Retina (tissue), 1 donor: ENCODE results near the gene ST6GALNAC6.

Experiments
- DNase-seq: peaks from one replicate; pipeline ENCODE4 v3.0.0-alpha.2; 2016

Gene ST6GALNAC6, protein sequence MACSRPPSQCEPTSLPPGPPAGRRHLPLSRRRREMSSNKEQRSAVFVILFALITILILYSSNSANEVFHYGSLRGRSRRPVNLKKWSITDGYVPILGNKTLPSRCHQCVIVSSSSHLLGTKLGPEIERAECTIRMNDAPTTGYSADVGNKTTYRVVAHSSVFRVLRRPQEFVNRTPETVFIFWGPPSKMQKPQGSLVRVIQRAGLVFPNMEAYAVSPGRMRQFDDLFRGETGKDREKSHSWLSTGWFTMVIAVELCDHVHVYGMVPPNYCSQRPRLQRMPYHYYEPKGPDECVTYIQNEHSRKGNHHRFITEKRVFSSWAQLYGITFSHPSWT

DNA sequence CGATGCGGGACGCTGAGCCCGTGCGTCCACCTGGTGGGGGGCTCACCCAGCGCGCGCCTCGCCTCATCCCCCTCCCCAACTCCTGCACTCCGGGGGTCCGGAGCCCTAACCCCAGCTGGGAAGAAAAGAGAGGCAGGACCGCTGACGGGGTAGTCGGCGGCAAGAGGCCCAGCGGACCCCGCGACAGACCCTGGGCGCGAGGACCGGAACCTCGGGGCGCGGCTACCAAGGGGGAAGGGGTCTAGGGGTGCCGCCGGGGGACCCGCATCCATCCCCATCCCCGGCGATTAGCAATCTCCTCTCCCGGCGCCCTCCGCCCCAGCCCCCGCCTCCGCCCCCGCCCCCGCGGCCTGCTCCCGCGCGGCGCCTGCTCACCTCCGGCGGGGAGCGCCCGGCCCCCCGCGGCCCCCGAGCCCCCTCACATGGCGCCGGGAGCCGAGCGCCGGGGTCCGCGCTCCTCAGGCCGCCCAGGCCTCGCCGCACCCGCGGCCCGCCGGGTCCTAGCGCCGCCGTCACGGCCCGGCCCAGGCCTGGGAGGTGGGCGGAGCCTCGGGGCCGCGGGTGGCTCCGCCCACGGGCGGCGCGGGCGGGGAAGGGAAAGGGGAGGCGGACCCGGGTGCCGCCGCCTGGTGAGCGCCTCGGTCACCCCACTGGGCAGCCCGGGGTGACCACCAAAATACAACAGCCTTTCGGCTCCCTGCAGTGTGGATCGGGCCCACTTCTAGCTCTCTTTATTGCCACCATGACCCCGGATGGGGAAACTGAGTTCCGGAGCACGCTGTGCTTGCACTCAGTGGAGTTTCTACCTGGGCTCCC lies at the start of gene ST6GALNAC6:
TSS of gene ST6GALNAC6 (minus strand) at position 476 of the 816 bp plus-strand sequence. CDS start 1,622 bp downstream, outside the sequence.
- DNase-seq: peak; percentile 68

DNA sequence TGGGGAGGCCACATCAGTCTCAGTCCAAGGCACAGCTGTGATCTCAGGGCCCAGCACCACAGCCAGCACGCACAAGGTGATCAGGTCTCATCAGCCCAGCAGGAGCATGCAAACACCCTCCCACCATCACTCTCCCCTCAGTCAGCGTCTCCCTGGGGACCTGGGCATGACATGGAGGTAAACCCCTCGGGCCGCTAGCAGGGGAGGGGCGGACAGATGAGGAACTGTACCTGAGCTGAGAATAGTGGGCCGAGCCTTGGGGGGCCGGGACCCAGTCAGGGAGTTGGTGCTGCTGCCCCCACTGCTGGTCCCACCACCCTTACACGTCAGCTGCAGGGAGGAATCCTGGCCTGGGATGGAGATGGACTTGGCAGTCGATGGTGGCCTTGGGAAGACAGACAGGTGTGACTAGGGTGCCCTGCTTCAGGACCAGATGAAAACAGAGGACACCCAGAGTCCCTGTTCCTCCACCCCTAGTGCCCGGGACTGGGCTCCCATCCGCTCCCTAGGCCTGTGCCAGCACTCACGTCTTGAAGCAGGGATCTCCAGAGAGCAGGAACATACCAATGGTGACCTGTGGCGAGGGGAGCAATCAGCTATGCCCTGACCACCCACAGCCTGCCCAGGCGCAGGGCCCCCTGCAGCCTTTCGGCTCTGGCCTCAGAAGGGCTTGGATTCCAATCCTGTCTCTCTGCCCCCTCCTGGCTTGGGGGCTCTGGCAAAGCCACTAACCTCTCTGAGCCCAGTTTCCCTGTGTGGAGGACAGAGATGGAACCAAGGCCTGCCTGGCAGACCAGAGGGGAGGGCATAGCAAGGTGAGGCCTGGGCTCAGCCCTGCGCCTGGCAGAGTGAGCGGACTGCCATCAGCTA lies 48.7 kb upstream of the ST6GALNAC6 start:
- no peak for DNase-seq

DNA sequence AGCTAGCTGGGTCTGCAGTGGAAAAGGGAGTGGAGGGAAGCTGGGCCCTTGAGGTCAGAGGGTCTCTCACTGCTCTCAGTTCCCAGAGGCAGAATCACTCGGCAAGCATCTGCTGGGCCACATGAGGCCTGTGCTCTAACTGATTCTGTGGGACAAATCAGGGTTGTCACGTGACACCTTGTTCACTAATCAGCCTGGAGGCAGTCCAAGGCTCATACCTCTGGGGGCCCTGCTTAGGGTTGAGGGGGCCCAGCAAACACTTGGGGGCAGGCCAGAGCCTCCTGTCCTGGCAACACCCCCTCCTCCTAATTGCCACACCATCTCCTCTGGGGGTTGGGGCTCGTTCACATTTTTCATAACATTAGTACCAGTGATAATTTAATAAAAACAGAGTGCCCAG lies 47.3 kb upstream of the ST6GALNAC6 start:
- no peak for DNase-seq

DNA sequence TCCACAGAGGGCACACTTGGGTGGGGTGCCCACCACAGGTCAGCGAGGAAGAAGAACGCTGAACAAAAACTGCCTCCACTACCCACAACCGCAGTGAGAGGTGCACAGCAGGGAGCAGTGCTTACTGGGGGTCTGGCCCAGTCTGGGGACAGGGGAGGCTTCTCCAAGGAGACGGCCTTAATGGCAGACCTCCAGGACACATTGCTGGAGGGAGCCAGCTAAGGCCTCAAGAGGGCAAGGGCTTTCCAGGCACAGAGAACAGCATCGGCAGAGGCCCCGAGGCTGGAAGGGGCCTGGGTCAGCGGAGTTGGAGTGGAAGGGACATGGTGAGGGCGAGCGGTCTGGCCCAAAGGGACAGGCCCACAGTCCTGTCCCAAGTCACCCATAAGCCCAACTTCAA lies 46.5 kb upstream of the ST6GALNAC6 start:
- no peak for DNase-seq

DNA sequence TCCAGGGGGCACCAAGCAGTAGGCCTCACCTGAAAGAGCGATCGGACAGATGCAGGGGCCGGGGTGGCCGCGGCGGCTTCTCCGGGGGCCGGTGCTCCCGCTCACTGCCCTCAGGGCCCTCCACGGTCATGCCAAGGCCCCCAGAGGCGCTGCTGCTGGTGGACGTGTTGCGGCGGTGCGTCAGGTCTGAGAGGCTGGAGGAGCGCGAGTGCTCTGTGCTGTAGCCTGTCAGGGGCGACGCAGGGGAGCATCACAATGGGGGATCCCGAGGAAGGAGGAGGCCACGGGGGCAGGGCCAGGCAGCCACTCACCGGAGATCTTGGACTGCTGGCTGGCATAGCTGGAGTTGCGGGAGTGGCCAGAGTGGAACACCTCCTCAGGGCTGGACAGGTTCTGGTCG lies 45.9 kb upstream of the ST6GALNAC6 start:
- DNase-seq: no peak

DNA sequence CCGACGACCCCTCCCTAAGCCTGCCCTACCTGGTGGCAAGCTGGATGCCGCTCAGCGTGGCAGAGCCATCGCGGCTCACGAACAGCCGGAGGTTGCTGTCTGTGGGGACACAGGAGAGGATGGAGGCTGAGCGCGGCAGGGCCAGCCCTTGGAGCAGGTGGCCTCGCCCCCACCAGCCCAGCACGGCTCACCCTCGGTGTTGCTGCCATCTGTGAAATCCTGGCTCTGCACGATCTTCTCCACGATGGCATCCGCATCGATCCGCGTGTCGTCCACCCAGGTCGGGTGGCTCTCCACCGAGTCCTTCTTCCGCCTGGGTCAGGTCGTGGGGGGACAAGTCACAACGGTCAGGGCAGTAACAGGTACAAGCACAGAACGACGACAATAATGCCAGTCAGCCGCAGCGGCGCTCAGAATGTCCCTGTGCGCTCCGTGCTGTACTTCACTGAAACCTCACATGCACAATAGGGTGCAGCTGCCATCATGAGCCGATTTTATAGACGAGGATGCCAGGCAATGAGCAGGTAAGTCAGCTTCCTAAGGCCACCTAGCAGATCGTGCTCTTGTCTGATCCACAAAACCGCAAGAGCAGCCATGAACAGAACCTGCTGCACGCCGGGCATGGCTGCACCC lies 45.3 kb upstream of the ST6GALNAC6 start:
- DNase-seq: no peak

DNA sequence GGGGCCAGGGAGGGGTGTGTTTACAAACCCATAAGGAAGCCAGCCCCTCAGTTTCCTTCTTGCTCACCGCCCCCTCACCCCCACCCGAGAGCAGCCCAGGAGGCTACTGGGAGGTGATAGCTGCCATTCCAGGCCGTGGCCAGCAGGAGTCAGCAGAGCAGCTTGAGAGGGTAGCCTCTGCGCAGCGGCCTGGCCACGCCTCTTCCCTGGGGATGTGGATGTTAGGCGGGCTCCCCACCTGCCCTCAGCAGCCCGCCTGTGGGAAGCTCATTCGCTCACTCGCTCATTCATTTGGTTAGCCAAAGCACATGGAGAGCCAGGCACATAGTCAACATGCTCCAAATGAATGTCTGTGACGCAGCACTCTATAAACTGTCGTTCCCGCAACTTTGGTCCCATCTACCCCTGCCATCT lies 44.3 kb upstream of the ST6GALNAC6 start:
- peak; percentile 61 for DNase-seq

DNA sequence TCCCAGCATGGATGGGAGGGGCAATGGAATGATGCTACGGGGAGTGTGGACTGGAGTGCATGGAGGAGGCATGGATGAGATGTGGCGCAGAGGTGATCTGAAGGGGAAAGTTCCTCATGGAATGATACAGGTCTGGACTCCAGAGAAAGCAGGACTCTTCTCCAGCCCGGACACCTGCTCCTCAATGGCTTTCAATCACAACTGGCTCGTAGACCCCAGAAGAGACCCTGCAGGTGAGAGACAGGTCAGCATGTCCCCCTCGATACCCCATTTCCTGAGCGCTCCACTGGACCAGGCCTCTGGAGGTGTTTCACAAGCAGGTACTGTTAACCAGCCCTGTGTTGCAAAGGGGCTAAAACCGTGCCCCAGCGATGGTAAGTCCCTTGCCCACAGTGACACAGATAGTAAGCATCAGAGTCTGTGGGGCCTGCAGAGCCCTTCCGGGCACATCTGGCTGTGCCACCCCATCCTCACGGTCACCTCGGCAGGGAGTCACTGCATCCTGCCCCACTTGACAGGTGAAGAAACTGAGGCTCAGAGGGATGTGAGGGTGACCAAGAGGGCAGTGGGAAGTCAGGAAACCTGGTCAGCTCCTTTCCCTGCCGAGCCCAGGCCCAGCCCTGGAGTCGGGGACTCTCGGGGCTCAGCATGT lies 43.7 kb upstream of the ST6GALNAC6 start:
- no peak for DNase-seq

DNA sequence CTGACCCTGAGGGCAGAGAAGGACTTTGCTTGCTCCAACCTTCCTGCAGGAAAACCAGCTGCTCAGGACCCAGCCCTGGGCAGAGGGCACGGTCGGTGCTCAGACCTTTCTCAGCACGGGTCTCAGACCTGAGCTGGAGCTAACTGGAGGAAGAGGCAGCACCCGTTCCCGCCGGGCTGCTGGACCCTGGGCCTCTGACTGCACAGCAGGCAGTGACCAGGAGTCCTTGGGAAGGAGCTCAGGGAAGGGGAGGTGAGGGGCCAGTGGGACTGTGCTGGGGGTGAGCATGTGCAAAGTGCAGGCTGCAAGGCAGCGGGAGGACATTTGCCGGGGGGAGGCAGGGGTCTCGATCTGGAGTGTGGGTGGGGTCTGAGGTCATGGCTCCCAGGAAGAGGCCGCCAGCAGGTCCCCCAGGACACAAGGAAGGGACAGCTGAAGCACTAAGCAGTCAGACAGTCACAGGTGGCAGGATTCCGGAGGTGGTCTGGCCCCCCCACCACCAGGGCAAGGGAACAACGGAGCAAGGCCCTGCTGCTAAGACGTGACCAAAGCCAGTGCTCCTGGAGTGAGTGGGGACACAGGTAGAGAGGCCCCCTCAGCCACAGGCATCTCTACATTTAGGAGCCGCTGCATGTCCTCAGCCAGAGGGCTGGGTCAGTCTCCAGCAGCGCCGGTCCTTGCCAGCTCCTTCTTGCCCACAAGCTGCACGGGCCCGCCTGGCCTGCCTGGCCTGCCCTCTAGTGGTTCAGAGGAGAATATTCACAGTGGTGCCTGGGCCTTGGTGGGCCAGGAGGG lies 43.0 kb upstream of the ST6GALNAC6 start:
- peak; percentile 77 for DNase-seq

DNA sequence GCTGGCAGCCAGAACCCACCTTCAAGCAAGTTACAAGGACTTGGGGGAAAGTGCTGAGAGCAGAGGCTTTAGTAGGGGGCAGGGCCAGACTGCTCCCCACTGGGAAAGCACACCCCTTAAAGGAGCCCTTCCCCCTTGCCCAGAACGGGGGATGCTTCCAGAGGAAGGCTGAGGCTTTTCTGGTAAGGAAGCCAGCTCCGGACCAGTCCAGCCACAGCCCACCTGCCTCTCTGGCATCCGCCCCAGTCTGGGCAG lies 42.5 kb upstream of the ST6GALNAC6 start:
- no peak for DNase-seq

DNA sequence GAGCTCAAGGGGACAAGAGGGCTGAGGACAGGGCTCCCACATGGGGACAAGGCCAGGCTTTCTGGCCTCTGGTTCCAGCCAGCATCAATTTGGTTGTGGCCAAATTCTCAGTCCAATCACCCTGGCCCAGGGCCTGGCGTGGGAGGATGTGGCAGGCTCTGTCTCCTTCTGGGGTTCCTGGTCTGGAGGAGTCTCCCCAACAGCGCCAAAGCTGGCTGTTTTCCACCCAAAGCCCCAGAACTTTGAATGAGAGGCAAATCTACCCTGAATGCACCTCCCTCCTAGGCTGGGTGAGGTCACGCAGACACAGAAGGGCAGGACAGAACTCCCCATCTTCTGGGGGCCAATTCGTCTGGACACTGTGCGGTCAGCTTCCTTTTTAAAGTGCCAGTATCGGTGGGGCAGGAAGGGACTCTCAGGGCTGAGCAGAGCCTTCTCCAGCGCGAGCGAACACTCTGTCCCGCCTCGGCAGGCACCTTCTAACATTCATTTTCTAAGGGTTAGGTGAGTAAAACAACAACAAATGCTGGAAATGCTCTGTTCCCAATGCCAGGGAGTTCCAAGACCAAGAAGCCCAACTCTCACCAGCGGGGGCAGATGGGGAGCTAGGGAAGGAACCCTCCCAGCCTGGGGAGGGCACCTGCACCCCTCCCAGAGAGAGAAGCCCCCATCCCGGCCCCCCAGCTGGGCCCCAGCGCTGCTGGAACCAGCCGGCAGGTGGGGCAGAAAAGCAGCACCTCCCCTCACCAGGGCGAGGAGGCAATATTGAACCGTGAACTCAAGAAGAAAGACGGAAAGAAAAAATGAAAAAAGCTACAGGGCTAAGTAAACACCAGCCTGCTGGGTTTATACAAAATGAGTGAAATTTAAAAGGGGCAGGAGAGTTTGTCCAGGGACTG lies 41.9 kb upstream of the ST6GALNAC6 start:
- DNase-seq: no peak

DNA sequence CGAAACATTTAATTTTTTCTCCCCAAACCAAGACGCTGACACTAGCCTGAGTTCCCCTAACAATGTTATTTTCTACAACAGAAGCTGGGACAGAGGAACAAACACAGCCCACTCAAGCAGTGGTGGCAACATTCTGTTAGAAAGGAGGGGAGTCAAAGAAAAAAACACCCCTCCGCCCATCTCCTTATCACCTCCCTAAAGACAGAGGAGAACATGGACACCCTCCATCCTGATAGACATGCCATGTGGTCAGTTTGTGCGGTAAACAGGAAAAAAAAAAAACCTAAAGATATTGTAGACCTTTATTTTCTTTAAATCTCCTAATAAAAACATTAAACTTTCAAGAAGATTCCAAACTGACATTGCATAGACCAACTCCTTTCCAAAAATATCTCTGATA lies 41.2 kb upstream of the ST6GALNAC6 start:
- no peak for DNase-seq

DNA sequence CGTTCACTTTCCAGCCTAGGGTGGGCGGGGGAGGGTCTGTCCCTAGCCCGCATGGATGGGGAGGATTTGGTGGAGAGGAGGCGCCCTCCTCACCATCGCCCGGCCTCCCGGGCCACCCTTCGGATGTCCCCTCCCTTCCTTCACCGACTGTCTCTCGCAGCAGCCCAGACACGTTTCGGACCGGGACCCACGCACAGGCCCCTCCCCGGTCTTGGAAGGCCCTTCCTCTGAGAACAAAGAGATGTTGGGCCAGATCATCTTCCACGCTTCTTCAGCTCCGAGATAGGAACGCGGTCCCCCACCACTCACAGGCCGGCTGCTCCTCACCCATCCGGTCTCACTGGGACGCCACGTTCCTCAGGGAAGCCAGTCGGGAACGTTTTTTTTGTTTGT lies 38.9 kb upstream of the ST6GALNAC6 start:
- no peak for DNase-seq

DNA sequence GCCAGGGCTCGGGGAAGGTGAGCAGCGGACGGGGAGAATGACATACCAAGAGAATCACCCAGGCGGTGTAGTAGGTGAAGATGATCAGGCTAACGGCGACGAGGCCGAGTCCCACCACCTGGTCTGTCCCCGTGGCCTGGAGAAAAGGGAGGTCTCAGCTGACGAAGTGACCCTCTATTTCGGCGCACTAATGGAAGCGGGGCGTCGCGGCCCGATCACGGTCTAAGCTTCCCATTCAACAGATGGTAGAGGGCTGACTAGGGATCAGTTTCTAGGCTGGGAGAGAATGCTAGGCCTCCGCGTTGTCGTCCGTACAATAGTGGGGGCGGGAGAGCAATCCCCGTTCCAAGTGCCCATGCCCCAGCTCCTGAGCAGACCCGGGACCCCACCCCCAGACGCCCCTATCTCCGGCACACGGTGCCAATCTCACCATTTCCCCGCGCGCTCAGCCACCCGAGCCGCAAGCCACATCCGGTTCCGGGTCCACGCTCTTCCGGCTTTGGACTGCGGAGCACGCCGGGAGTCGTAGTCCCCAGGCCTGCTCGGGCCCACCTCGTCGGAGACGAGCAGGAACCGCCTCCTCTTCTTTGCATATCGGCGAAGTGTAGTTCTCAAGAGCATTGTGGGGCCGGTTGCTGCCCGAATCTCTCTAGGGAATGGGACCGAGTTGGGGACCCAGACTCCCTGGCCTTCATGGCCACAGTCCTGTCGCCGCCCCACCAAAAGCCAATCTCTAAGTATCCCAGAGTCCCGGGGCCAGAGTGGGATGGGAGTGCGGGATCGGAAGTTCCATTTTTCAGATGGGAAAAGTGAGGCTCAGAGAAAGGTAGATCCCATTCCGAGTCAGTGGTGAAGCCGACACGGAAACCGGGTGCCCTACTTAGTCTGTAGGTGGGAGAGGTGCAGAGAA lies 38.2 kb upstream of the ST6GALNAC6 start, which contains the start of gene DPM2:
TSS of gene DPM2 (minus strand) at position 467 of the 910 bp plus-strand sequence. CDS start at position 433, 34 bp downstream.
- DNase-seq: peak; percentile 93

DNA sequence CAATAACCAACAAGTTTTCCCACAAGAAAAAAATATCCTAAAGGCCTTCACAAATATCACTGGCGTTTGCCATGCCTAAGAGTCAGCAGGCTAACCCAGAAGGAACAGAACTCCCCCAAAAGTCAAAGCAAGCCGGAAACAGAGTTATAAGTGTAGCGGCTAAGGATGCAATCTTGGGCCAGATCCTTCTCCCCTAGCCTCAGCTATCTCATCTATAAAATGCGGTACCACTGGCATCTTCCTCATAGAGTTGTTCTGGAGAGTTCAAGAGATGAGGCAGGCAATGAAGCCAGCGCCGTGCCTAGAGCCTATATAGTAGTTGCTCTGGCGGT lies 37.6 kb upstream of the ST6GALNAC6 start:
- DNase-seq: no peak

DNA sequence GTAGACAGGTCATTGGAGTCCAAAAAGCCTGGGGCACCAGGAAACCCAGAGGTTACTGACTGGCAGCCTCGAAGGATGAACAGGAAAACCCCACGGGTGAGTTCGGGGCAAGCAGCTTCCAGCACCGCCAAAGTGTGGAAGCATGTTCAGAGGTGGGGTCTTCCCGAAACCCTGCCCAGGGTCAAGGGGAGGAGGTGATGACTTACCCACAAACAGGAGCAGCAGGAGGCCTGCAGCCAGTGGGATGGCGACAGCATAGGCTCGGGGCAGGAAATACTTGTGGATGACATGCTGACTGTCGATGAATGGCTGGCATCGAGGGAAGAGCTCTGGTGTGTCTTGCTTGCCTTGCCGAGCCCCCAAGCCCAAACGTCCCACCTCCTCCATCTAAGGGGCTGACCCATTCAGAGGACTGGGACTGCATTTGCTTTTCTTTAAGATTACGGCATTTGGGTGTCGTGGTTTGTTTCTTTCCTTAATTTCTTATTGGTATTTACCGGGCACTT lies 37.0 kb upstream of the ST6GALNAC6 start:
- no peak for DNase-seq

DNA sequence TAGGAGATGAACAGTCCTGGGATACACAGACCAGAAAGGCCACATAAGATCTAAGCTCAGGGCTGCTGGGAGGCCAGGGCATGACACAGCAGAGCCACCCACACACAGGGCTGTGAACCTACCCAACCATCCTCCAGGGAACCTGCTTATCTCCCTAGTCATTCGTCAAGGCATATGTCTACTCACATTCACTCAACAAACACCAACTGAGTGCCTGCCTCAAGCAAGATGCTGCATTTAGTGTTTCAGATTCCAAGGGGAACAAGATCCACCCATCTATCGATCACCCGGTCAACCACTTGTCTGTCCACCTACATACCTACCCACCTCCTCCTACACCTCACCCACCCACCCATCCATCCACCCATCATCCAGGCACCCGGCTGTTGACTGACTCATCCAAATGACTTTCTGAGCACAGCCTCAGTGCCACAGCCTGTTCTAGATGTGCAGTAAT lies 36.4 kb upstream of the ST6GALNAC6 start:
- no peak for DNase-seq

DNA sequence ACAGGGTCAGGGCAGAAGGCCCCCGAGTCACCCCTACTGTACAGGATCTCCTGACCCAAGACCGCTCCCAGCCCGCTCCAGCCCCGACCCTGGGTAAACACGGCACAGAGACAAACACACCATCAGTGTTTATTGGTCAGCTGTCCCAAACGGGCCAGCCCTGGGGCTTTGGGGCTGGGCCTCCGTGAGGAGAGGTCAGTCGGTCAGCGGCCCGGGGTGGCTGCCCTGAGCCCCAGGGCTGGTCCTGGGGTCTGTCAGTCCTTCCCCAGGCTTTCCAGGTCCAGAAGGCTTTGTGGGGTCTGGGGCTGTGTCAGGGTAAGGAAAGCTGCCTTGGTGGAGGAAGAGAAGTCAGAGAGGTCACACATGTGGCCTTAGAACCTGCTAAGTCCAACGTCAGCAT lies 35.6 kb upstream of the ST6GALNAC6 start:
- DNase-seq: no peak

DNA sequence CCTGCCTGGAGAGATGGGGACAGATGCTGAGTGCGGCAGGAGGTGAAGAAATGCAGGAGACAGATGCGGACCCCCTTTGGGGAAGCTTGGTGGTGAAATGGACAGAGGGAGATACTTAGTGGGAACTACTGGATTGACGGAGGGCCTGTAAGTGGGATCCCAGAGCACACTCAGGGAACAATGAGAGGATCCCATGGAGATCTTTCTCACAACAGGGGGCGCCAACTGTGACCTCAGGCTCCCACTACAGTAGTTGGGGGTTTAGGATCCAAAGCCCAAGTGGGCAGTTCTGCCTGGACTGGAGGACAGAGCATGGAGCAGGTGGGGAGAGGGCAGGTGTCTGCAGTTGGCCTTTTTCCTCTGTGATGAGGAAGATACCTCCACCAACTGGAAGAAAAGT lies 34.8 kb upstream of the ST6GALNAC6 start:
- DNase-seq: no peak
